GM12878 (cell line): ENCODE results near the gene FDX1. TPM values are rescaled to one million over a fixed set of nuclear protein-coding genes. Genes with fewer than 3 reads are reported as not detected.

Experiments
- ATAC-seq: fragments of 200-7000 bp; cut with Tn5 transposase; 3 replicates; pipeline ENCODE4 v1.9.1; 2020; ENCODE audit warnings: mild to moderate bottlenecking, moderate library complexity
- BruUV-seq: library from RNA; stranded (reverse); fragments of 400-500 nt; replicated peaks from 2 replicates; lab custom pipeline; 2021; lab: Mats Ljungman, UMichigan
- CTCF ChIA-PET: fragments of 300-600 bp; sonication (Branson Sonifier 250); formaldehyde crosslinking; extraction: SDS; loops from one replicate; lab custom pipeline; 2021; ENCODE audit warnings: inconsistent platforms; lab: Yijun Ruan, JAX
- POLR2A ChIA-PET: fragments of 350-600 bp; formaldehyde crosslinking; extraction: SDS; loops from one replicate; lab custom pipeline; 2021; ENCODE audit warnings: inconsistent platforms; lab: Charles Lee
- RAD21 ChIA-PET: fragments of 300-600 bp; sonication (Branson Sonifier 250); formaldehyde crosslinking; loops from one replicate; lab custom pipeline; 2023; ENCODE audit warnings: antibody characterized with exemption; ENCODE audit not compliant: unreplicated experiment; lab: Charles Lee
- SMC1A ChIA-PET: fragments of 300-600 bp; sonication (Branson Sonifier 250); formaldehyde crosslinking; loops from one replicate; lab custom pipeline; 2023; ENCODE audit not compliant: unreplicated experiment, uncharacterized antibody; lab: Charles Lee
- DNase-seq: peaks from one replicate; pipeline ENCODE4 v3.0.0-alpha.2; 2011; ENCODE audit warnings: low read depth, low spot score
- FAIRE-seq: peaks from 3 replicates; lab custom pipeline; 2011; peaks lifted over from hg19 to GRCh38; lab: Jason Lieb, UNC
- H2AFZ ChIP-seq: 2 replicates; pipeline ENCODE4 v1.6.0; 2011; ENCODE audit warnings: low read depth, low read length, control low read depth; ENCODE audit not compliant: control insufficient read depth
- H3K27ac ChIP-seq: 2 replicates; pipeline ENCODE4 v1.5.1; 2011; ENCODE audit warnings: control low read depth; ENCODE audit not compliant: control insufficient read depth, insufficient read depth
- H3K27me3 ChIP-seq, 2 experiments: replicated peaks in 1 of 2; 2 replicates each; pipeline versions ENCODE4 v1.6.0 to v1.6.1; 2011; ENCODE audit warnings: low read length in 1 of 2; ENCODE audit not compliant: control insufficient read depth in 2 of 2, insufficient read depth in 2 of 2
- H3K36me3 ChIP-seq, 2 experiments: 2 replicates each; pipeline ENCODE4 v1.5.1; 2011; ENCODE audit warnings: low read length in 1 of 2; ENCODE audit not compliant: control insufficient read depth in 2 of 2, insufficient read depth in 2 of 2
- H3K4me1 ChIP-seq: 2 replicates; pipeline ENCODE4 v1.6.1; 2011; ENCODE audit warnings: mild to moderate bottlenecking, low read length, moderate library complexity, mixed read lengths; ENCODE audit not compliant: control insufficient read depth, insufficient read depth
- H3K4me2 ChIP-seq: 2 replicates; pipeline ENCODE4 v1.6.0; 2011; ENCODE audit warnings: control low read depth; ENCODE audit not compliant: control insufficient read depth, insufficient read depth
- H3K4me3 ChIP-seq: fragments of 200-600 bp; sonication (generic); 2 replicates; pipeline ENCODE4 v1.5.1; 2016
- H3K79me2 ChIP-seq: 2 replicates; pipeline ENCODE4 v1.6.0; 2011; ENCODE audit warnings: low read length; ENCODE audit not compliant: control insufficient read depth, insufficient read depth
- H3K9ac ChIP-seq: 2 replicates; pipeline ENCODE4 v1.8.0; 2011; ENCODE audit warnings: low read length, control low read depth, mixed read lengths; ENCODE audit not compliant: control insufficient read depth, insufficient read depth
- H3K9me3 ChIP-seq: replicated peaks from 3 replicates; pipeline ENCODE4 v1.5.1; 2011; ENCODE audit warnings: mild to moderate bottlenecking, low read length; ENCODE audit not compliant: control insufficient read depth, insufficient read depth
- H4K20me1 ChIP-seq: 2 replicates; pipeline ENCODE4 v1.6.0; 2011; ENCODE audit not compliant: control insufficient read depth, insufficient read depth
- ATF7 ChIP-seq: fragments of 450-650 bp; IDR thresholded peaks from 2 replicates; pipeline ENCODE4 v1.6.1; 2016; ENCODE audit warnings: low read depth, mild to moderate bottlenecking
- EP300 ChIP-seq, 2 experiments: fragments of 150-350 bp in 1 of 2; IDR thresholded peaks; 2 replicates each; pipeline ENCODE4 v1.6.1; 2011 to 2012; ENCODE audit warnings: low read depth in 2 of 2, low read length in 2 of 2, borderline replicate concordance in 1 of 2, improper control_type of control experiment in 1 of 2, inconsistent platforms in 1 of 2; ENCODE audit not compliant: control insufficient read depth in 1 of 2
- GATAD2B ChIP-seq: fragments of 450-650 bp; conservative IDR thresholded peaks from 2 replicates; pipeline ENCODE4 v1.6.1; 2017; ENCODE audit warnings: low read depth, mild to moderate bottlenecking, moderate library complexity
- HDAC6 ChIP-seq: fragments of 200-600 bp; sonication (generic); IDR thresholded peaks from one replicate; pipeline ENCODE4 v1.8.0; 2017; ENCODE audit warnings: antibody characterized with exemption; ENCODE audit not compliant: unreplicated experiment
- IRF4 ChIP-seq: IDR thresholded peaks from 2 replicates; pipeline ENCODE4 v1.6.1; 2011; ENCODE audit warnings: low read depth, low read length
- MTA2 ChIP-seq: fragments of 450-650 bp; IDR thresholded peaks from 2 replicates; pipeline ENCODE4 v1.6.1; 2016; ENCODE audit warnings: low read depth, mild to moderate bottlenecking, moderate library complexity
- SPI1 ChIP-seq: IDR thresholded peaks from 2 replicates; pipeline ENCODE4 v1.6.1; 2011; ENCODE audit warnings: low read depth, mild to moderate bottlenecking, low read length, moderate library complexity, borderline replicate concordance; ENCODE audit not compliant: insufficient read depth
- WGBS: methylation state at CpG from one replicate; pipeline ENCODE4 v1.1.6; 2016; ENCODE audit warnings: low lambda C conversion rate; ENCODE audit not compliant: insufficient replicate concordance, insufficient coverage; ENCODE audit errors: missing lambda C conversion rate; 5-methylcytosine and 5-hydroxymethylcytosine counted together
- in situ Hi-C: fragments of 300-500 bp; cut with MboI; formaldehyde crosslinking; loops from 9 replicates; pipeline ENCODE4 v1.14.3; 2018; ENCODE audit warnings: mixed read lengths
- intact Hi-C: fragments of 100-400 bp; cut with micrococcal nuclease; formaldehyde crosslinking; loops from one replicate; pipeline ENCODE4 v1.14.2; 2022; ENCODE audit not compliant: unreplicated experiment
- polyA plus RNA-seq, 11 experiments: library from polyadenylated mRNA; depleted of rRNA in 4 of 11; unstranded in 6 of 11; stranded (reverse) in 5 of 11; fragments of >200 nt; fragmentation: Nextera tagmentation in 4 of 11; fragmentation: Illumina TruSeq in 1 of 11; extraction: Ambion mirVana in 4 of 11; extraction: Trizol in 1 of 11; gene quantifications; 1 replicate in 1 of 11; 2 replicates in 10 of 11; pipeline versions ENCODE4 v1.2.1 to v1.2.3, GENCODE V29; 2011 to 2016; ENCODE audit warnings: inconsistent platforms in 2 of 11, missing spikeins in 2 of 11, low read depth in 1 of 11
- total RNA-seq, 4 experiments: library from RNA; depleted of rRNA in 3 of 4; stranded (reverse); fragments of >200 nt in 3 of 4; fragmentation: Illumina TruSeq in 1 of 4; extraction: Trizol in 1 of 4; gene quantifications; 2 replicates each; pipeline versions ENCODE4 v1.2.1 to v1.2.3, GENCODE V29; 2013 to 2021
- TF ChIP-seq, protein P1 (sequence below): fragments of 450-650 bp; formaldehyde crosslinking; IDR thresholded peaks from 2 replicates; pipeline ENCODE4 v1.4.0; 2020; ENCODE audit warnings: mild to moderate bottlenecking, moderate library complexity

FDX1 gene
- total and polyA plus RNA-seq, 10 of the 15 experiments (the other 5 are each of a cell fraction or from before 2014, with no cell fraction given): 3.9 to 20.3 (median 8.1) TPM

DNA sequence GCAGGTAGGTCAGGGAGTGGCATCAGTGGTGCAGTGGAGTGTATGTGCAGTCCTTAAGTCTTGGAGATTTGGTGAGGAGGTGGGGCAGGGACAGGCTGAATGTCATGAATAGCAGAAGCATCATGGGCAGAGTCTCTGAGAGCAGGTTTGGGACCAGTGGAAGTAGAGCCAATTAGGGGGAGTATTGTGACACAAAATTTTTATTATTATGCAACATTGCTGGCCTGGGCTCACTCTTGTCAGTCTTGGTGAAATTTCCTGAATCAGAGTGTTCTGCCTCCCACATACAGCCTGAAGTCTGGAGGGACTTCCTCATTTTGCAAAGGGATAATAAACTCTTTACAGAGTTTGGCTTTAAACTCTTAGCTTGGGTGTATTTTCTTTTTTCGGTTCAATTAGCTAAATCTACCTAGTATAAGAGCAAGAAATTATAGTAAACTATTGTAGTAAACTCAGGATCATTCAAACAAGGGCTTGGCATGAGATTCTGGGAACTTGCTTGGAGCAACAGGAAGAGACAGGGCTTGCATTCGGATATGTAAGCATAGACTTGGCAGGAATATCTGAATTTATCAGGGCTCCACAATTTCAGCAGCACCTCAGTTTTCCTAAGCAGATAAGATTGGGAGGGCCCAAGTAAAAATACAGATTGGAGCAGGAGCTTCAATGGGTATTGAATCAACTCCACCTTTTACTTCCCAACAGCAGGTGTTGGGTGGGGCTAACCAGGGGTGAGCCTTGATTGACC is 67.7 kb downstream of the FDX1 start:
- SMC1A ChIA-PET: no interaction called here
- in situ Hi-C loops: no loop called here
- no peaks in the 10 kb centered on the region for H3K36me3 ChIP-seq
- no peaks in the 10 kb centered on the region for H3K79me2 ChIP-seq
- WGBS: 0% methylated on average over 2 of the region's 2 CpGs
- POLR2A ChIA-PET: no interaction called here
- DNase-seq (no peak), ATAC-seq (no peak), FAIRE-seq (no peak)
- H3K9ac ChIP-seq: no peak overlapping the region
- RAD21 ChIA-PET: no interaction called here
- no peak overlapping the region for H2AFZ ChIP-seq
- CTCF ChIA-PET: interaction anchor here (0.6 kb wide), 1 partner anchor 8 kb away, joined by 3 read pairs; no protein-coding TSS in a partner anchor
- no peaks in the 10 kb centered on the region for H3K4me1 ChIP-seq
- 0 out of 4 replicates have a peak, but pooled peaks cover 0 to 4% of the 10 kb centered on the region in 2 experiments for H3K27me3 ChIP-seq
- no peaks in the 10 kb centered on the region for H4K20me1 ChIP-seq
- TF ChIP-seq IRF4 (no peak), SPI1 (peak; percentile 57; the same call in 1 of the 2 replicates), HDAC6 (no peak)
- H3K4me3 ChIP-seq: no peak overlapping the region
- no peaks in the 10 kb centered on the region for H3K9me3 ChIP-seq
- H3K4me2 ChIP-seq: no peak overlapping the region
- no peak overlapping the region for H3K27ac ChIP-seq
- BruUV-seq: no TSS peak
- intact Hi-C loops: no loop called here

DNA sequence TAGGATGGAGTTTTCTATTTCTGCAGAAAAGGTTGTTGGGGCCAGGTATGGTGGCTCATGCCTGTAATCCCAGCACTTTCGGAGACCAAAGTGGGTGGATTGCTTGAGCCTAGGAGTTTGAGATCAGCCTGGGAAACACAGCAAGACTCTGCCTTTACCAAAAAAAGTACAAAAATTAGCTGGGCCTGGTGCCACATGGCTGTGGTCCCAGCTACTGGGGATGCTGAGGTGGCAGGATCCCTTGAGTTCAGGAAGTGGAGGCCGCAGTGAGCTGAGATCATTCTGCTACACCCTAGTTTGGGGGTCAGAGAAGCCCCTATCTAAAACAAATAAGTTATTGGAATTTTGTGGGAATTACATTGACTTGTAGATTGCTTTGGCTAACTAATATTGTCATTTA is 71.7 kb downstream of the FDX1 start:
- Histone ChIP-seq H3K36me3 (no peaks in the 10 kb centered on the region), H4K20me1 (no peaks in the 10 kb centered on the region), H3K4me1 (no peaks in the 10 kb centered on the region), H3K9me3 (no peaks in the 10 kb centered on the region), H3K79me2 (no peaks in the 10 kb centered on the region), H3K27me3 (no peaks in the 10 kb centered on the region), H3K27ac (no peak overlapping the region), H3K9ac (no peak overlapping the region), H2AFZ (no peak overlapping the region), H3K4me2 (no peak overlapping the region), H3K4me3 (no peak overlapping the region)
- intact Hi-C loops (no loop called here), in situ Hi-C loops (no loop called here)
- BruUV-seq: no TSS peak
- ChIA-PET CTCF (interaction anchor here (1.4 kb wide), 1 partner anchor 17 kb away, joined by 4 read pairs; no protein-coding TSS in a partner anchor), RAD21 (no interaction called here), POLR2A (no interaction called here), SMC1A (interaction anchor here (1.2 kb wide), 1 partner anchor 36 kb away, joined by 3 read pairs; no protein-coding TSS in a partner anchor)
- no peak for ATAC-seq
- no peak for FAIRE-seq
- DNase-seq: no peak
- WGBS: 24% methylated on average over 2 of the region's 2 CpGs
- TF ChIP-seq ATF7 (no peak), SPI1 (no peak), GATAD2B (no peak), MTA2 (no peak), EP300 (IDR thresholded peaks at IDR 0.05; ENCODE audit: borderline replicate concordance in 1 of 2, control insufficient read depth in 1 of 2, low read depth in 2 of 2, low read length in 2 of 2) (no peak)
- TF ChIP-seq, protein P1, sequence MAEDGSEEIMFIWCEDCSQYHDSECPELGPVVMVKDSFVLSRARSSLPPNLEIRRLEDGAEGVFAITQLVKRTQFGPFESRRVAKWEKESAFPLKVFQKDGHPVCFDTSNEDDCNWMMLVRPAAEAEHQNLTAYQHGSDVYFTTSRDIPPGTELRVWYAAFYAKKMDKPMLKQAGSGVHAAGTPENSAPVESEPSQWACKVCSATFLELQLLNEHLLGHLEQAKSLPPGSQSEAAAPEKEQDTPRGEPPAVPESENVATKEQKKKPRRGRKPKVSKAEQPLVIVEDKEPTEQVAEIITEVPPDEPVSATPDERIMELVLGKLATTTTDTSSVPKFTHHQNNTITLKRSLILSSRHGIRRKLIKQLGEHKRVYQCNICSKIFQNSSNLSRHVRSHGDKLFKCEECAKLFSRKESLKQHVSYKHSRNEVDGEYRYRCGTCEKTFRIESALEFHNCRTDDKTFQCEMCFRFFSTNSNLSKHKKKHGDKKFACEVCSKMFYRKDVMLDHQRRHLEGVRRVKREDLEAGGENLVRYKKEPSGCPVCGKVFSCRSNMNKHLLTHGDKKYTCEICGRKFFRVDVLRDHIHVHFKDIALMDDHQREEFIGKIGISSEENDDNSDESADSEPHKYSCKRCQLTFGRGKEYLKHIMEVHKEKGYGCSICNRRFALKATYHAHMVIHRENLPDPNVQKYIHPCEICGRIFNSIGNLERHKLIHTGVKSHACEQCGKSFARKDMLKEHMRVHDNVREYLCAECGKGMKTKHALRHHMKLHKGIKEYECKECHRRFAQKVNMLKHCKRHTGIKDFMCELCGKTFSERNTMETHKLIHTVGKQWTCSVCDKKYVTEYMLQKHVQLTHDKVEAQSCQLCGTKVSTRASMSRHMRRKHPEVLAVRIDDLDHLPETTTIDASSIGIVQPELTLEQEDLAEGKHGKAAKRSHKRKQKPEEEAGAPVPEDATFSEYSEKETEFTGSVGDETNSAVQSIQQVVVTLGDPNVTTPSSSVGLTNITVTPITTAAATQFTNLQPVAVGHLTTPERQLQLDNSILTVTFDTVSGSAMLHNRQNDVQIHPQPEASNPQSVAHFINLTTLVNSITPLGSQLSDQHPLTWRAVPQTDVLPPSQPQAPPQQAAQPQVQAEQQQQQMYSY: no peak
